Measurements from ENCODE around the gene MARCHF6.
"Not testable (repeated sequence)": the region's sequence is repeated elsewhere in the genome, so short reads cannot be mapped to it uniquely, and the experiment has no call there.

MARCHF6 gene

DNA sequence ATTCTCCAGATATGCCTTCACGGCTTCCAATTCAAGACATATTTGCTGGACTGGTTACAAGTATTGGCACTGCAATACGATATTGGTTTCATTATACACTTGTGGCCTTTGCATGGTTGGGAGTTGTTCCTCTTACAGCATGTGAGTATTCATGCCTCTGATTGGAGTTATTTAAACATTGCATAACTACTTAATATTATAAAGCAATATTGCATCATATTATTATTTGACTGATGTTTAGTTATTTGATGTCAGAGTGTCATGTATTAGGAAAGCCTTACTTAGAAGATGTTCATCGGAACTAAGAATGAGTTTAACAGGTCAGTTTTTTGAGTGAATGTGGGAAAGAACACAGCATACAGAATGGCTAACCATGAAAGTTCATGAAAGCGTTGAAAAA lies 28.3 kb downstream of the MARCHF6 start:
- TF ChIP-seq, protein P1, sequence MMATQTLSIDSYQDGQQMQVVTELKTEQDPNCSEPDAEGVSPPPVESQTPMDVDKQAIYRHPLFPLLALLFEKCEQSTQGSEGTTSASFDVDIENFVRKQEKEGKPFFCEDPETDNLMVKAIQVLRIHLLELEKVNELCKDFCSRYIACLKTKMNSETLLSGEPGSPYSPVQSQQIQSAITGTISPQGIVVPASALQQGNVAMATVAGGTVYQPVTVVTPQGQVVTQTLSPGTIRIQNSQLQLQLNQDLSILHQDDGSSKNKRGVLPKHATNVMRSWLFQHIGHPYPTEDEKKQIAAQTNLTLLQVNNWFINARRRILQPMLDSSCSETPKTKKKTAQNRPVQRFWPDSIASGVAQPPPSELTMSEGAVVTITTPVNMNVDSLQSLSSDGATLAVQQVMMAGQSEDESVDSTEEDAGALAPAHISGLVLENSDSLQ (IDR thresholded peaks at IDR 0.05) = no peak
- TF ChIP-seq LEF1 (IDR thresholded peaks at IDR 0.05; ENCODE audit: borderline replicate concordance) = no peak
- TF ChIP-seq HDGF (IDR thresholded peaks at IDR 0.05; ENCODE audit: borderline replicate concordance) = no peak
- TF ChIP-seq FOXA1 (IDR thresholded peaks at IDR 0.05) = no peak
- no peak for TF ChIP-seq FOXM1 (IDR thresholded peaks at IDR 0.05; ENCODE audit: borderline replicate concordance)
- TF ChIP-seq L3MBTL2 (conservative IDR thresholded peaks at IDR 0.05) = no peak
- no peak for TF ChIP-seq FOXK2 (IDR thresholded peaks at IDR 0.05)
- TF ChIP-seq NFRKB (IDR thresholded peaks at IDR 0.05) = no peak
- no peak for TF ChIP-seq BHLHE40 (IDR thresholded peaks at IDR 0.05; ENCODE audit: borderline replicate concordance)
- no peak for TF ChIP-seq SUZ12 (IDR thresholded peaks at IDR 0.05)
- no peak for TF ChIP-seq ARNT (IDR thresholded peaks at IDR 0.05)
- TF ChIP-seq TARDBP (IDR thresholded peaks at IDR 0.05) = no peak
- no peak for TF ChIP-seq SP1 (IDR thresholded peaks at IDR 0.05)
- no peak for TF ChIP-seq CTBP1 (IDR thresholded peaks at IDR 0.05; ENCODE audit: borderline replicate concordance)
- TF ChIP-seq ZNF384 (IDR thresholded peaks at IDR 0.05) = no peak
- no peak for TF ChIP-seq ELF4 (IDR thresholded peaks at IDR 0.05)
- CTCF ChIA-PET = interaction anchor here (1.2 kb wide), 1 partner anchor 127 kb away, joined by 3 read pairs; no protein-coding TSS in a partner anchor
- POLR2A ChIA-PET = no interaction called here

DNA sequence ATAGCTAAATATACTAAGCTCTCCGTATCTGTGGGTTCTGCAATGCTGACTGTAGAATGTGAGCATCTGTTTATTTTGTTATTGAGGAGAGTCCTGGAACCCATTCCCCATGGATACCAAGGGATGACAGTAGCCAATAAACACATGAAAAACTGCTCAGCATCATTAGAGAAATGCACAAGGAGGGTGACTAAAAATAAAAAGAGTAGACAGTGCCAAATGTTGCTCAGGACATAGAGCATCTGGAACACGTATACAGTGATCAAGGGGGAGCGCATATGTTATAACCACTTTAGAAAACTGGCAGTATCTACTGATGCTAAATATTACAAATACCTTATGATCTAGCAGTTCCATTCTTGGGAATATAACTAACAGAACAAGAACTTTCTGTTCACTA lies 31.0 kb downstream of the MARCHF6 start:
- TF ChIP-seq ELF4 (IDR thresholded peaks at IDR 0.05) = no peak
- TF ChIP-seq ZNF384 (IDR thresholded peaks at IDR 0.05) = no peak
- TF ChIP-seq, protein P1 (IDR thresholded peaks at IDR 0.05) = no peak
- TF ChIP-seq L3MBTL2 (conservative IDR thresholded peaks at IDR 0.05) = no peak
- no peak for TF ChIP-seq FOXA1 (IDR thresholded peaks at IDR 0.05)
- no peak for TF ChIP-seq CTBP1 (IDR thresholded peaks at IDR 0.05; ENCODE audit: borderline replicate concordance)
- no peak for TF ChIP-seq ARNT (IDR thresholded peaks at IDR 0.05)
- no peak for TF ChIP-seq HDGF (IDR thresholded peaks at IDR 0.05; ENCODE audit: borderline replicate concordance)
- TF ChIP-seq SUZ12 (IDR thresholded peaks at IDR 0.05) = no peak
- no peak for TF ChIP-seq LEF1 (IDR thresholded peaks at IDR 0.05; ENCODE audit: borderline replicate concordance)
- no peak for TF ChIP-seq TARDBP (IDR thresholded peaks at IDR 0.05)
- TF ChIP-seq NFRKB (IDR thresholded peaks at IDR 0.05) = no peak
- no peak for TF ChIP-seq FOXK2 (IDR thresholded peaks at IDR 0.05)
- TF ChIP-seq SP1 (IDR thresholded peaks at IDR 0.05) = no peak
- no peak for TF ChIP-seq BHLHE40 (IDR thresholded peaks at IDR 0.05; ENCODE audit: borderline replicate concordance)
- POLR2A ChIA-PET = no interaction called here
- CTCF ChIA-PET = no interaction called here
- DNase-seq (ENCODE audit: extremely low spot score) = no peak

More for the DNA sequence above, 28.3 kb downstream of the MARCHF6 start:
- DNase-seq (ENCODE audit: extremely low spot score) = no peak

DNA sequence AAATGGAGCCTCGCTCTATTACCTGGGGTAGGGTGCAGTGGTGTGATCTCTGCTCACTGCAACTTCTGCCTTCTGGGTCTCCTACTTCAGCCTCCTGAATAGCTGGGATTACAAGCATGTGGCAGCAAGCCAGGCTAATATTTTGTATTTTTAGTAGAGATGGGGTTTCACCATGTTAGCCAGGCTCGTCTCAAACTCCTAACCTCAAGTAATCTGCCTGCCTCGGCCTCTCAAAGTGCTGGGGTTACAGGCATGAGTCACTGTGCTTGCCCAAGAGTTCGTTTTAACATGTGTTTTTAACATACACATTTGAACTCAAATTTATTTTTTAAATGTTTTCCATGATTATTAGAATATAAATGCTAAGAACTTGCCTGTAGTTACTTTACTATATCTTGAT lies 34.2 kb downstream of the MARCHF6 start:
- ChIA-PET CTCF (no interaction called here), POLR2A (interaction anchor here (1.3 to 1.5 kb wide), 2 partner anchors 34 to 35 kb away, joined by 4 to 6 read pairs; partner anchors contain the start of gene MARCHF6)
- TF ChIP-seq FOXM1 (IDR thresholded peaks at IDR 0.05; ENCODE audit: borderline replicate concordance) (no peak), TARDBP (IDR thresholded peaks at IDR 0.05) (no peak), CTBP1 (IDR thresholded peaks at IDR 0.05; ENCODE audit: borderline replicate concordance) (no peak), FOXA1 (IDR thresholded peaks at IDR 0.05) (no peak), LEF1 (IDR thresholded peaks at IDR 0.05; ENCODE audit: borderline replicate concordance) (no peak), SP1 (IDR thresholded peaks at IDR 0.05) (no peak)
- DNase-seq (ENCODE audit: extremely low spot score) = no peak

DNA sequence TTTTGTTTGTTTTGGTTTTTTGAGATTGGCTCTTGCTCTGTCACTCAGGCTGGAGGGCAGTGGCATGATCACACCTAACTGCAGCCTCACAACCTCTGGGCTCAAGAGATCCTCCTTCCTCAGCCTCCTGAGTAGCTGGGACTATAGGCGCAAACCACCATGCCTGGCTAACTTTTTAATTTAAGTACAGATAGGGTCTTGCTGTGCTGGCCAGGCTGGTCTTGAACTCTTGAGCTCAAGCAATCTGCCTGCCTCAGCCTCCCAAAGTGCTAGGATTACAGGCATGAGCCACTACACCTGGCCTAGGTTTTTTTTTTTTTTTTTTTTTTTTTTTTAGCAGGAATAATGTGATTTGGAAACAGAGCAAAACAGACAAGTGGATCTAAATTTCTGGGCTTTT lies 37.6 kb downstream of the MARCHF6 start:
- POLR2A ChIA-PET = no interaction called here
- DNase-seq (ENCODE audit: extremely low spot score) = no peak
- CTCF ChIA-PET = no interaction called here
- TF ChIP-seq ELF4 (IDR thresholded peaks at IDR 0.05) (no peak), SP1 (IDR thresholded peaks at IDR 0.05) (no peak), BHLHE40 (IDR thresholded peaks at IDR 0.05; ENCODE audit: borderline replicate concordance) (no peak), CTBP1 (IDR thresholded peaks at IDR 0.05; ENCODE audit: borderline replicate concordance) (no peak)
- TF ChIP-seq, protein P1 (IDR thresholded peaks at IDR 0.05) = no peak

DNA sequence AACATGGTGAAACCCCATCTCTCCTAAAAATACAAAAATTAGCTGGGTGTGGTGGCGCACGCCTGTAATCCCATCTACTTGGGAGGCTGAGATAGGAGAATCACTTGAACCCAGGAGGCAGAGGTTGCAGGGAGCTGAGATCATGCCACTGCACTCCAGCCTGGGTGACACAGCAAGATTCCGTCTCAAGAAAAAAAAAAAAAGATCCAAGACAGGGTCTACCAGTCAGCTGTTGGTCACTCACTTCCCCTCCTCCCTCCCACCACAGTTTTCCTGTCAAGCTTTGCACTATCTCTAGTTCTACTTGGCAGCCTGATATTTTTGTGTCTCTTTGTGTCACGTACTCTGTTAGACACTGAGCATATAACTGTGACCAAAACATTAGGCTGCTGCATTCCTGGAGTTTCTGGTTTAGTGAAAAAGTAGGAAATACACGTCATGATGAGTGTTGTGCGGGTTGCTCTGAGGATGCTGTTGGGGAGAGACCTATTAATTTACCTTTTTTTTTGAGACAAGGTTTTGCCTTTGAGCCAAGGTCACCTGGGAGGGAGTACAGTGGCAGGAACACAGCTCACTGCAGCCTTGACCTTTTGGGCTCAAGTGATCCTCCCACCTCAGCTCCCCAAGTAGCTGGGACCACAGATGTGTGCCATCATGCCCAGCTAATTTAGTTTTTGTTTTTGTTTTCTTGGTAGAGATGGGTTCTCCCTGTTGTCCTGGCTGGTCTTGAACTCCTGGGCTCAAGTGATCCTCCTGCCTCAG lies 39.3 kb downstream of the MARCHF6 start:
- POLR2A ChIA-PET = interaction anchor here (1.7 kb wide), 1 partner anchor 39 kb away, joined by 5 read pairs; the partner anchor contains the start of gene MARCHF6

DNA sequence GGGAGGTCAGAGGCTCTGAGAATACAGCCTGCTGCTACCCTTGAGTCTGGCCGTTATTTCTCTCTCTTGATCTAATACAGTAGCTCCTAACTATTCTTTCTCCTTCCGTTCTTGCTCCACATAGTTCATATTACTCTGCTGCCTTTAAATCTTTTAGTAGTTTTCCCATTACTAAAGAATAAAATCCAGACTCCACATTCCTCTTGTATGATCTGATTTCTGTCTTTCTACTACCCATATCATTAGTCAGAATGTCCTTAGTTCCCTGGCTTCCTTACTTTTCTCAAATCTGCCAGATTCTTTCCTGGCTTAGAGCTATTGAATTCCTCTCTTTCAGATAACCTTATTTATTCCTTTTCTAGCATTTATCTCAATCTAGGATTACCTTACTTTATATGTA lies 40.0 kb downstream of the MARCHF6 start:
- POLR2A ChIA-PET = interaction anchor here (1.7 kb wide), 1 partner anchor 40 kb away, joined by 5 read pairs; the partner anchor contains the start of gene MARCHF6
- no peak for DNase-seq (ENCODE audit: extremely low spot score)
- CTCF ChIA-PET = no interaction called here
- TF ChIP-seq SUZ12 (IDR thresholded peaks at IDR 0.05) (no peak), FOXK2 (IDR thresholded peaks at IDR 0.05) (no peak)

More for the DNA sequence above, 39.3 kb downstream of the MARCHF6 start:
- CTCF ChIA-PET; DNase-seq (ENCODE audit: extremely low spot score): not testable (repeated sequence)

DNA sequence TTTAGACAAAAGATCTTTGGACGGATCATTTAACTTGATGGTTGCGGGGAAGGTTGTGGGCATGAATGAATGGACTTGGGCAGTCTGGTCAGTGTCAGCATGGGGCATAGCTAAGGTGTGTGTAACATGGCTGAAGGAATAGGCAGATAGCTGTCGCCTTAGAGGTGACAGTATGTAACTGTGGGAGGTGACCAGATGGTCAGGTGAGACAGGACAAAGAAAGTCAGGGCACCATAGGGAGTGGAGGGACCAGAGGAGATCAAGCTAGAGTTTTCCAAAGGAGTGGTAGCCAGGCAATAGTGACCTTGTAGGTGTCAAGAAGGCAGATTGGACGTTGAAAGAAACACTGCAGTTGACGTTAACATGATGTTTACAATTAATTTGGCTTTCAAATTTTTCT lies 43.1 kb downstream of the MARCHF6 start:
- POLR2A ChIA-PET = no interaction called here
- TF ChIP-seq L3MBTL2 (conservative IDR thresholded peaks at IDR 0.05) = no peak
- no peak for TF ChIP-seq SP1 (IDR thresholded peaks at IDR 0.05)
- TF ChIP-seq CTBP1 (IDR thresholded peaks at IDR 0.05; ENCODE audit: borderline replicate concordance) = no peak
- no peak for TF ChIP-seq HDGF (IDR thresholded peaks at IDR 0.05; ENCODE audit: borderline replicate concordance)
- TF ChIP-seq ZNF384 (IDR thresholded peaks at IDR 0.05) = no peak
- TF ChIP-seq ARNT (IDR thresholded peaks at IDR 0.05) = no peak
- TF ChIP-seq, protein P1 (IDR thresholded peaks at IDR 0.05) = no peak
- no peak for TF ChIP-seq FOXK2 (IDR thresholded peaks at IDR 0.05)
- no peak for TF ChIP-seq TARDBP (IDR thresholded peaks at IDR 0.05)
- no peak for TF ChIP-seq LEF1 (IDR thresholded peaks at IDR 0.05; ENCODE audit: borderline replicate concordance)
- no peak for TF ChIP-seq SUZ12 (IDR thresholded peaks at IDR 0.05)
- no peak for TF ChIP-seq FOXA1 (IDR thresholded peaks at IDR 0.05)
- TF ChIP-seq ELF4 (IDR thresholded peaks at IDR 0.05) = no peak
- no peak for TF ChIP-seq FOXM1 (IDR thresholded peaks at IDR 0.05; ENCODE audit: borderline replicate concordance)
- no peak for TF ChIP-seq BHLHE40 (IDR thresholded peaks at IDR 0.05; ENCODE audit: borderline replicate concordance)
- TF ChIP-seq NFRKB (IDR thresholded peaks at IDR 0.05) = no peak
- CTCF ChIA-PET = no interaction called here
- DNase-seq (ENCODE audit: extremely low spot score) = no peak
